Renal cortical epithelial cell (primary cell): ENCODE results near the gene LMLN. TPM values are rescaled to one million over a fixed set of nuclear protein-coding genes. Genes with fewer than 3 reads are reported as not detected.
"Not testable (repeated sequence)": the region's sequence is repeated elsewhere in the genome, so short reads cannot be mapped to it uniquely, and the experiment has no call there.

Experiments
- DNase-seq: peaks from one replicate; pipeline ENCODE4 v3.0.0-alpha.2; 2011; ENCODE audit warnings: low read depth
- total RNA-seq: library from RNA; depleted of rRNA; stranded (reverse); fragments of >200 nt; gene quantifications from 2 replicates; pipeline ENCODE4 v1.2.3, GENCODE V29; 2014

LMLN gene
- total RNA-seq, 1 donor from 2014 or later = 18.2 TPM

- no peak for DNase-seq
Measured at GRCh38 chr3:198076722-198077308, 116.8 kb downstream of the LMLN start.

- DNase-seq = peak; percentile 66
Measured at GRCh38 chr3:198079771-198080520, 119.9 kb downstream of the LMLN start.

GRCh38 chr3:198080521-198081384, 120.7 kb downstream of the LMLN start:
- peak; percentile 18 for DNase-seq

GRCh38 chr3:198081421-198081844, 121.4 kb downstream of the LMLN start:
- DNase-seq = no peak

- not testable (repeated sequence) for DNase-seq
Measured at GRCh38 chr3:198082226-198082625, 122.2 kb downstream of the LMLN start.

GRCh38 chr3:198088421-198088955, 128.5 kb downstream of the LMLN start:
- DNase-seq = no peak

GRCh38 chr3:198090795-198091332, 130.8 kb downstream of the LMLN start:
- no peak for DNase-seq

GRCh38 chr3:198092276-198092675, 132.3 kb downstream of the LMLN start:
- no peak for DNase-seq

- DNase-seq = peak; percentile 45
Measured at GRCh38 chr3:198093112-198093679, 133.2 kb downstream of the LMLN start.

Other genes starting within 250 kb of the LMLN start
- gene RUBCN, start 223.3 kb upstream of the LMLN start, total RNA-seq = 11.5 and 13.9 TPM in 2 replicates
- 69.8 and 90.5 TPM in 2 replicates for gene FYTTD1, start 210.3 kb upstream of the LMLN start, total RNA-seq
- 21.7 and 72.8 TPM in 2 replicates for gene LRCH3, start 169.0 kb upstream of the LMLN start, total RNA-seq
- gene RPL35A, start 10.0 kb upstream of the LMLN start, total RNA-seq = 422 and 791 TPM in 2 replicates